Suprapubic skin (tissue), 3 donors: Measurements from ENCODE around the gene ERVK3-1.

Source experiments
- CTCF ChIP-seq, 2 donors: fragments of 200-600 bp in 1 of 2; fragments of 450-650 bp in 1 of 2; sonication (generic) in 1 of 2; IDR thresholded peaks; one replicate each; pipeline ENCODE4 v1.5.1; 2016 to 2019; ENCODE audit warnings: antibody characterized with exemption in 2 of 2, mild to moderate bottlenecking in 1 of 2, moderate library complexity in 1 of 2
- EP300 ChIP-seq: sonication (generic); formaldehyde crosslinking; IDR thresholded peaks from one replicate; pipeline ENCODE4 v1.6.1; 2017; ENCODE audit warnings: antibody characterized with exemption
- POLR2A ChIP-seq, 2 donors: fragments of 450-650 bp; IDR thresholded peaks; one replicate each; pipeline ENCODE4 v1.6.1; 2017; ENCODE audit warnings: antibody characterized with exemption in 2 of 2, mild to moderate bottlenecking in 2 of 2, moderate library complexity in 2 of 2

- TF ChIP-seq CTCF (IDR thresholded peaks at IDR 0.05) (no peak), EP300 (no peak), POLR2A (IDR thresholded peaks at IDR 0.05) (no peak)
Observed at GRCh38 chr19:58307736-58308135, 2.6 kb downstream of the ERVK3-1 start.
